Rectal smooth muscle tissue (tissue), 1 donor: ENCODE measurements around the gene TMEM140.

Experiments used
- H3K27ac ChIP-seq: one replicate; pipeline ENCODE4 v1.7.0; 2013; ENCODE audit warnings: low read depth, low read length, inconsistent platforms
- H3K27me3 ChIP-seq: one replicate; pipeline ENCODE4 v1.7.0; 2013; ENCODE audit warnings: low read length; ENCODE audit not compliant: control insufficient read depth, insufficient read depth
- H3K36me3 ChIP-seq: one replicate; pipeline ENCODE4 v1.7.0; 2013; ENCODE audit warnings: low read length; ENCODE audit not compliant: control insufficient read depth, insufficient read depth
- H3K4me1 ChIP-seq: one replicate; pipeline ENCODE4 v1.7.0; 2013; ENCODE audit warnings: low read length; ENCODE audit not compliant: control insufficient read depth, insufficient read depth
- H3K4me3 ChIP-seq: one replicate; pipeline ENCODE4 v1.7.0; 2013; ENCODE audit warnings: low read length
- H3K9ac ChIP-seq: one replicate; pipeline ENCODE4 v1.7.0; 2013; ENCODE audit warnings: low read length

The TMEM140 gene

DNA sequence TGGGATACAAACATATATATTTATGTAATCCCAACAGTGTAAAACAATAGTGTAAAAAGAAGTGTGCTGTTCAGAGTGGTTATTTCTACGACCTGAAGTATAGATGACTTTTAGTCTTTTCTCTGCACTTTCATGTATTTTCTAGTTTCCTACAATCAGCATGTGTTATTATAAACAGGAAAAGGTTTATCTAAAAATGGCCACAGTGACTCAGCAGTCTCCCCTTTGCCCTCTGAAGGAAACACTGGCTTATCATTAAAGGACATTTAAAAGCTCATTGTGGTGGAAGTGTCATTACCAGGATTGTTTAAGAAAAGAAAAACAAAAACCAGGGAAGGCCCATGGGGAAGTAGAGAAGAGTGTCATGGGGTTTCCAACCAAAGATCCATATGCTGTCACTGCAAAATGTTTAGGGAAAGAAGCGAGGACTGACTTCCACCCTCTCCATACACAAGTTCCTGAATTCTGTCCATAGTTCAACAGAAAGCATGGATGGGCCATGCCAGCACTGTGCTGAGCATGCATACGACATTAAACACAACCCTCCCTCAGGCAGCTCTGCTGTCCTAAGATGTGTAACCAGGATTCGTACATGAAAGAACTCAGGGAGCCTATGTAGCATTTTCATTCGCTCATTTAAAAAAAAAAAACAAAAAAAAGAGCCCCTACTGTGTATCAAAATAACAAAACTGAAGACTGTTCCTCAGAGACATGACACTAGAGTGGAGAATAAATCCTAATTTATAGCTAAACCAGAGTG lies 12.4 kb downstream of the TMEM140 start:
- Histone ChIP-seq H3K4me3 (no peak overlapping the region), H3K27ac (no peak overlapping the region), H3K9ac (no peak overlapping the region), H3K36me3 (peaks cover 12% of the 10 kb centered on the region), H3K27me3 (no peaks in the 10 kb centered on the region), H3K4me1 (no peaks in the 10 kb centered on the region)

DNA sequence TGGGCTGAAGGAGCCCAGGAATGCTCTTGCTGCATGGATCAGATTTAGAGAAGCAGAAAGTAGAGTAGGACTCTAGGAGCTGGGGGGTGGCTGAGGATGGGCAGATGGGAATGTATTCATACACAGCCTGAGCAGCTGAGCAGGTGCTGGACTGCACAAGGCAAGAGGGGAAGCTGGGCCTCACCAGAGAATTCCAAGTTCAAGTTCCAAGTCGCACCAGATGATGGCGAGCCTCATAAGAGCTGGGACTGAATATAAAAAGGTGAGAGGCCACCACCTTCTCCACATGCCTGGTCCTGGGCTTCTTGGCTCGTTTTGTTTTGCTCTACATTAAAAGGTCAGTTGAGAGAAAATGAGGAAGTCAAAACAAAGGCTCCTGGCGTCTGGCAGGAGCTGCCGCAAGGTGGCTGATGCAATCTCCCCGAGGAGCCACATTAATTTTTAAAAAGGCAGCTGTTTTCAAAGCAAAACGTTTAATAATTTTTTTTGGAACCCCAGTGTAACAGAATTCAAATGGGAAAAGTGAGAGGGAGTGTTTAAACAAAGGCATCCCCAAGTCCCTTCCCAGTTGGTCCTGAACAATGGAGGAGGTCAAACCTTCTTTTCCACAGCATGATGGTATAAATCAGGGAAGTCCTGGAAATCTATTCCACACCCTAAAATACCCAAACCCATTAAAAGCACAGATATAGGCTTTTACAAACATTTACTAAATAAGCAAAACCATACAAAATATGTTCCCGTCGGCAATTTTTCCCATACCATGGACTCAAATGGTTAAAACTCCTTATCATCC lies 13.2 kb downstream of the TMEM140 start:
- Histone ChIP-seq H3K27me3 (no peaks in the 10 kb centered on the region), H3K27ac (no peak overlapping the region), H3K9ac (no peak overlapping the region), H3K4me1 (no peaks in the 10 kb centered on the region), H3K4me3 (no peak overlapping the region), H3K36me3 (peaks cover 12% of the 10 kb centered on the region)

DNA sequence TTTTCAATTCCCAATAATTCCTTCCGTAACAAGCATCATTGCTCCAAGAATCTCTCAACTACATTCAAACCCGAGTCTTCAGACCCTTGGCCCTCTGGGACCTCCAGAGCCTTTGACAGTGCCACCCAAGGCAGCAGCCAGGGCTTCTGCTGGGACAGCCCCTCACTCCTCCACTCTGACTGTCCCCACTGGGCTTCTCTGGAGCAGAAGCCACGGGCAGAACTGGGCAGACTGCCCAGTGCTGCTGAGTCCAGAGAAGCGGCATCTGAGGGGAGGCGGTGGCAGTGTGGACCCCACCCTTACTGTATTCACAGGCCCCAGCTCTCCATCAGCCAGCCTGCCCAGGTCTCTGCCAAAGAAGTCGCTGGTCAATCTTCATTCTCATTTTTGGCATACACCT lies 13.8 kb downstream of the TMEM140 start:
- Histone ChIP-seq H3K27ac (no peak overlapping the region), H3K4me1 (no peaks in the 10 kb centered on the region), H3K9ac (no peak overlapping the region), H3K4me3 (no peak overlapping the region), H3K36me3 (peaks cover 12% of the 10 kb centered on the region), H3K27me3 (no peaks in the 10 kb centered on the region)

DNA sequence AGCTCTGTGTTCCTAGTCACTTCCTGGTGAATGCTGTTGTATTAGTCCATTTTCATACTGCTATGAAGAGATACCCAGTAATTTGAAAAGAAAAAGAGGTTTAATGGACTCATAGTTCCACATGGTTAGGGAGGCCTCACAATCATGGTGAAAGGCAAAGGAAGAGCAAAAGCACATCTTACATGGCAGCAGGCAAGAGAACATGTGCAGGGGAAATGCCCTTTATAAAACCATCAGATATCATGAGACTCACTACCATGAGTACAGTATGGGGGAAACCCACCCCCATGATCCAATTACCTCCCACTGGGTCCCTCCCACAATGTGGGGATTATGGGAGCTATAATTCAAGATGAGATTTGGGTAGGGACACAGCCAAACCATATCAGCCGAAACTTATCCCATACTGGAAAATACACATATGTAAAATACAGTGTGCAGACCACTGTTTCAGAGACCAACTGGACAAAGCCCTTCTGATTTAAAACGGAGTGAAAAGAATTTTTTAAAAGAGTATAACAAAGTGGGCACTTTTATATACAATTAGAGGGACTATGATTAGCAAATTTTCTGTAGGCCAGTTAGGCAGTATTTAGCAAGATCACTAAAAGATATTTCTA lies 14.6 kb downstream of the TMEM140 start:
- H3K27me3 ChIP-seq: no peaks in the 10 kb centered on the region
- H3K27ac ChIP-seq: no peak overlapping the region
- no peak overlapping the region for H3K4me3 ChIP-seq
- no peak overlapping the region for H3K9ac ChIP-seq
- H3K36me3 ChIP-seq: peaks cover 16% of the 10 kb centered on the region
- no peaks in the 10 kb centered on the region for H3K4me1 ChIP-seq

DNA sequence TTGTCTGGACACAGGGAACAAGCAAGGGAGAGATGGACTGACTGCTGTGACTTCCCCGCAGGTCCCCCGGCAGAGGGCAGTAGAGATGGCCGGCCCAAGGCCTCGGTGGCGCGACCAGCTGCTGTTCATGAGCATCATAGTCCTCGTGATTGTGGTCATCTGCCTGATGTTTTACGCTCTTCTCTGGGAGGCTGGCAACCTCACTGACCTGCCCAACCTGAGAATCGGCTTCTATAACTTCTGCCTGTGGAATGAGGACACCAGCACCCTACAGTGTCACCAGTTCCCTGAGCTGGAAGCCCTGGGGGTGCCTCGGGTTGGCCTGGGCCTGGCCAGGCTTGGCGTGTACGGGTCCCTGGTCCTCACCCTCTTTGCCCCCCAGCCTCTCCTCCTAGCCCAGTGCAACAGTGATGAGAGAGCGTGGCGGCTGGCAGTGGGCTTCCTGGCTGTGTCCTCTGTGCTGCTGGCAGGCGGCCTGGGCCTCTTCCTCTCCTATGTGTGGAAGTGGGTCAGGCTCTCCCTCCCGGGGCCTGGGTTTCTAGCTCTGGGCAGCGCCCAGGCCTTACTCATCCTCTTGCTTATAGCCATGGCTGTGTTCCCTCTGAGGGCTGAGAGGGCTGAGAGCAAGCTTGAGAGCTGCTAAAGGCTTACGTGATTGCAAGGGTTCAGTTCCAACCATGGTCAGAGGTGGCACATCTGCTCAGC lies 16.6 kb downstream of the TMEM140 start:
- no peak overlapping the region for H3K4me3 ChIP-seq
- H3K27ac ChIP-seq: no peak overlapping the region
- H3K4me1 ChIP-seq: peaks cover 3% of the 10 kb centered on the region
- no peak overlapping the region for H3K9ac ChIP-seq
- no peaks in the 10 kb centered on the region for H3K27me3 ChIP-seq
- peaks cover 22% of the 10 kb centered on the region for H3K36me3 ChIP-seq

DNA sequence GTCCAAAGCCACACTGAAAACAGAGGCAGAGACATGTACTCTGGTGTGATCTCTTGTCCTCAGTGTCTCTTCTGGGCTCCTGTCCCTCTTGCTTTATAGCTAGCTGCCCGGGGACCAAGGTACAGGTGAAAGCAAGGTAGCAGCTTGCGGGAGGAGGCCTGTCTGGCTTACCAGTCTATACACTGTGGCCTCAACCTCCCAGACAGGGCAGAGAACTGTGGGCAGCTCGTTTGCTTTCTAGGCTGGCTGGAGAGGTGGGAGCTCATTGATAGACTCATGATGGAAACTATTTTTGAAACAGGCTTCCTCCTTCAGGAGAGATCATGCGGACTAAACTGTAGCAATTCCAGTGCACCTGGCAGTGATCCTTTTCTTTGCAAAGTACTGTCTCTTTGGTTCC lies 18.0 kb downstream of the TMEM140 start:
- no peak overlapping the region for H3K4me3 ChIP-seq
- H3K27ac ChIP-seq: no peak overlapping the region
- no peak overlapping the region for H3K9ac ChIP-seq
- H3K27me3 ChIP-seq: no peaks in the 10 kb centered on the region
- H3K36me3 ChIP-seq: peaks cover 22% of the 10 kb centered on the region
- peaks cover 6% of the 10 kb centered on the region for H3K4me1 ChIP-seq

DNA sequence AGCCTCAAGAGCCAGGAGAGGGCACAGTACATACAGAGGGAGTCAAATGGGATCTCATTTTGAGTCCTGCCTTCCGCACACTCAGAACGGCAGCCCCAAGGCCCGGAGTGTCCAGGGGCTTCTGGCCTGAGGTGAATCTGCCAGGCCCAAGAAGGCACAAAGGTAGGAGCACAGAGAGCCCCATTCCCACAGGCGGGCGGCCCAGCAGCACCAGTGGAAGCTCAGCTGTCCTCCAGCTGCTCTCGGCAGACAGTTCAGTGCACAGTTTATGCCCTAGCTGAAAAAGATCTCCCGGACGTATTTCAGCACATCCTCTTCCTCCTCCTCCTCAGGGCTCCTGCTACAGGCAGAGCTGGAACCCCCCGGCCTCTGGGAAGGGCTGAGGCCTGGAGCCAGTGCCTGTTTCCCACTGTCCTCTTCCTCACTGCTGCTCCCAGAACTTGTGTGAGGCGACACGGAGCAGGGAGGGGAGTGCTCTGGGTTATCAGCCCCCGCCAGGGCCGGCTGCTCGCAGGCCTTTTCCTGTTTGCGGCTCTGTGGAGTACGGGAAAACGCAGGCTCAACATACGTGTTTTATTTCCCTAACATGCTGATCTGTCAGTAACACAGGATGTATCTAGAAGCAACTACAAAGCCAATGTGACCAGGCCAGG lies 18.6 kb downstream of the TMEM140 start:
- peaks cover 22% of the 10 kb centered on the region for H3K36me3 ChIP-seq
- no peak overlapping the region for H3K27ac ChIP-seq
- no peak overlapping the region for H3K9ac ChIP-seq
- no peaks in the 10 kb centered on the region for H3K27me3 ChIP-seq
- no peak overlapping the region for H3K4me3 ChIP-seq
- peaks cover 6% of the 10 kb centered on the region for H3K4me1 ChIP-seq

DNA sequence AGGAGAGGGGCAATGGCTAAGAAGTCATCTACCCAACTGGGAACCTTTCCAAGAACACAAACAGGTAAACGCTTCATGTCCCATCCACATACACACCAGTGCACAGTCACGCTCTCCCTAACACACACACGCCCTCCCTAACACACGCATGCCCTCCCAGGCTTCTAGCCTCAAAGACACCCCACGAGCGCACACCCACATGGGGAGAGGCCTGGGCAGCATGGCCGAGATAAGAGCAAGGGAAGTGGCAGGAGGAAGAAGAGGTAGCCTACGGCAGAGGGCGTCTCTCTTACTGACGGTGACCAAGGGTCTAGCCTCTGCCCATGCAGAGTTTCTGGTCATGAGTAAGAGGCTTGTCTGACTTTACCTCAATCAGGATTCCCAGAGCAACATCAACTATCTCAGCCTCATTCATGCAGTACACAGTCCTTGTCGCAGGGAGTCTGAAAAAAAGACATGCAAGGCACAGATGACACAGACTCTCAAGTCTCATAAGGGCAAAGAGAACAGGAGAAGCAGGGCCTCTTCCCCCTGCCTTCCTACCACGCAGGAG lies 19.6 kb downstream of the TMEM140 start:
- no peaks in the 10 kb centered on the region for H3K27me3 ChIP-seq
- no peak overlapping the region for H3K27ac ChIP-seq
- H3K36me3 ChIP-seq: peaks cover 22% of the 10 kb centered on the region
- no peak overlapping the region for H3K9ac ChIP-seq
- peaks cover 6% of the 10 kb centered on the region for H3K4me1 ChIP-seq
- no peak overlapping the region for H3K4me3 ChIP-seq

DNA sequence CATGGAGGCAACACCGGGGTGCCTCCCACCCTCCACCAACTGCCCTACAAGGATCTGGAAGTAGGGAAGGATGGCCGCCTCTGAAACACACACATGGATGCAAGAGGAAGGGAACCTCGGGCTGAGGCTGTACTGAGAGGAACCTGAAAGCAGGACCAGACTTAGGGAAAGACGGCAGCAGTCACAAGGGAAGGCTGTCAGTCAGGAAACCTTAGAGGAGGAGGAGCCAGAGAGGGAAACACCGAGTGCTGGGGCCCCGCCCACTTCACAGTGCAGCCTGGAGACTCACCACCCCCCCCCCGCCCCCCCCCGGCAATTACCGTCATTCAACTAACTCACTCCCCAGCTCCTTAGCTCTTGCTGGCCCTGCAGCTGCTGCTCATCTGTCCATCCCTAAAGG lies 20.1 kb downstream of the TMEM140 start:
- Histone ChIP-seq H3K4me1 (peaks cover 6% of the 10 kb centered on the region), H3K27ac (no peak overlapping the region)

DNA sequence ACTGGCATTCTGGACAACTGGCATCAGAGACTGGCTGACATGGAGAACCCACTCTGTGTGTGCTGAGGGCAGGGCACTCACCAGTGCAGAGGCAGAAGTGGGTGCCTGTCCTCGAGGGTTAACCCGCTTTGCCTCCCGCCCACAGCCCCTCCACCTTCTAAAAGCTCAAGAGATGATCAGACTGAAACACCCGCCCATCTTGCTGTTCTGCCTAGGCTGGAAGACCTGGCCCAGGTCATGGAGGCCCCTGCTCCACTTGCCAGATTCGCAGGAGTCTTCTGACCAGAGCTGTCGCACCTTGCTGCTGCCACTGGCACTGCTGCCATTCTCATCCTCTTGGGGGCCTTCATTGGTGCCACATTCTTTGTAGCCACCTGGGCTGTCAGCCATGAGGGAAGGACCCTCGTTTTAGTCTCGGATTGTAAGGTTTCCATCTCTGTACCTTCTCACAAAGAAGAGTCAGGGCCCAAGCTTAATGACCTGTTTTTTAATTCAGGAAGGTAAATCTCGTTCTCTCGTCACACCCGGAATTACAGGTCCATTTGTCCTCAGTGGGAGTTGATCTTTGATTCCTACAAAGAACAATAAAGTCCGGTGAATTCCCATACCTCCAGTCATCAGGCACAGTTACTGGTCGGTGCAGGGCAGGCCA lies 20.7 kb downstream of the TMEM140 start:
- H3K4me1 ChIP-seq: peaks cover 6% of the 10 kb centered on the region
- H3K4me3 ChIP-seq: peak overlapping the region; percentile 66
- H3K9ac ChIP-seq: no peak overlapping the region
- no peak overlapping the region for H3K27ac ChIP-seq
- peaks cover 22% of the 10 kb centered on the region for H3K36me3 ChIP-seq
- no peaks in the 10 kb centered on the region for H3K27me3 ChIP-seq

More for the DNA sequence above, 20.1 kb downstream of the TMEM140 start:
- no peak overlapping the region for H3K9ac ChIP-seq
- no peaks in the 10 kb centered on the region for H3K27me3 ChIP-seq
- peaks cover 22% of the 10 kb centered on the region for H3K36me3 ChIP-seq
- no peak overlapping the region for H3K4me3 ChIP-seq

DNA sequence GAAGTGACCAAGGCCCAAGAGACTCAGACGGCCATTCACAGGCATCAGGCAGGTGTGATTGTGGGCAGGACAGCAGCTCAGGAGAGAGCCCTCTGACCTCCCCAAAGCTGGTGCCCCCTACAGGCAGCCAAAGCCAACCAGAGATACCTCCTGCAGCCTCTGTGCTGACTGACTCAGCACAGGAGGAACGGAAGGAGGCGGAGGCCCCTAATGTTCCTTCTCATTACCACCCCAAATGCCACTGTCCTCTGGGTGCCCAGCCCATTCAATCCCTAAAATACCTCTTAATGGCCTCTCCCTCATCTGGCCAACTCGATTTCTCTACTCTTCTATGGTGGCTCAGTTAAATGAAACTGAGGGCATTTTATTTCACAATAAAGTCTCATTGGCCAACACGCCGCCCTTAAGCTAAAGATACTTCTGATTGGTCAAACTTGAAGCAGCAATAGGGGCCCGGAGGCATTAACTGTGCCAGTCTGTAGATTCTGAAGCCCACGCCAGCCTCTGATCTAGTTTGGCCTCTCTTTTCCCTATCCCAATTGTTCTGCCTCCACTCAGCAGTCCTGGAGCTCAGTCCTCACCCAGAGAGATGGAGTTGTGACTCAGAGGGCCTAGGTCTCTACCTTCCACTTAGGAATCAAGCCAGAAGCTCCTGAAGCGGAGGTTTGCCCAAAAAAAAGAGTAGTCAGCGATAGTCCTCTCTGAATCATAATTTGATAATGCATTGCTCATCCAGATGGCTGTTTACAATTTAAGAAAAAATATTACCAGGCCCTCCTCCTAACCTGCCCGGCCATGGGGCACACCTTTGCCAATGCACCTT lies 21.5 kb downstream of the TMEM140 start:
- Histone ChIP-seq H3K27me3 (no peaks in the 10 kb centered on the region), H3K4me3 (peak overlapping the region; percentile 66), H3K4me1 (peaks cover 6% of the 10 kb centered on the region), H3K27ac (peak overlapping the region; percentile 92), H3K9ac (no peak overlapping the region), H3K36me3 (peaks cover 18% of the 10 kb centered on the region)
